Eye (tissue), 1 donor: ENCODE results near the gene ST6GALNAC3.

Experiments used
- DNase-seq: peaks from one replicate; pipeline ENCODE4 v3.0.0-alpha.2; 2015

ST6GALNAC3 gene

DNA sequence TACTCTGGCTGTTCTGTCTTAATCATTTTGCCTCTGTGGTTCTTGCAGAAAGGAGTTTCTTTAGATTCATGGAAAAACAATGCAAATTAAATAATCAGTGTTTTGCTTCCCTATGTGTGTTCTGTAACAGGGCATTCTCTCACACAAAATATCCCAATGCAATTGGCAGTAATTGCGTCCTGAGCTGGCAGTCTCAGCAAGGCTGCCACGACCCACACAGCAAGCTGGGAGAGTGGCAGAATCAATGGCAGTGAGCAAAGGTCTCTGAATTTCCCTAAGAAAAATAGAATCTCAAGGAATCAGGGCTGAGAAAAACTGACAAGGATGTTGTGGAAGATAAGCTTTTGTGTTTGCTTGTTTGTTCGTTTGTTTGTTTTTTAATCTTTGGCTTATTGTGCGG, 594.6 kb downstream of the ST6GALNAC3 start:
- no peak for DNase-seq

DNA sequence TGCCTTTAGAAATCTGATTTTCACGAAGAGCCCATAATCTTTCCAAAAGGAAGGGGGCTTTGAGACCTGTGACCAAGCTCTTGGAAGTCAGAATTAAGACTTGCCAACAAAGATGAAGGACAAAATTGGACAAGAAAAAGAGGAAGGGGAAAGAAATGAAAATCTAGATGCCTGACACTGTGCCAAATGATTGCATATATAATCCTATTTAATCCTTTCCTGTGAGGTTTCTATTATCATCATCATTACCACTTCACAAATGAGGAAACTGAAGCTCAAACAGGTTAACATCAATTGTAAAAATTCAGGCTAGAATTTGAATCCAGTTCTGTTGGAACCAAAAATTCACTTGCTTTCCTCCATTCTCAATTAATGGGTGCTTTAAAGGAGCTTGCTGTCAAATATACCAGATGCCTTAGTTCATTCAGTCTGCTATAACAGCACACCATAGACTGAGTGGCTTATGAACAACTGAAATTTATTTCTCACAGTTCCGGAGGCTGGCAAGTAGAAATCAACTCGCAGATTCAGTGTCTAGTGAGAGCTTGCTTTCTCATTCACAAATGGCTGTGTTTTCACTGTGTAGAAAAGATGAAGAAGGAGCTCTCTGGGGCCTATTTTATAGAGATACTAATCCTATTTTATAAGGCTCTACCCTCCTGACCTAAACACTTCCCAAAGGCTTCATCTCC, 595.2 kb downstream of the ST6GALNAC3 start:
- no peak for DNase-seq

- no peak for DNase-seq
Observed at GRCh38 chr1:76674689-76675210, 600.2 kb downstream of the ST6GALNAC3 start.

- DNase-seq, result no peak
Observed at GRCh38 chr1:76677416-76678405, 603.2 kb downstream of the ST6GALNAC3 start.

DNA sequence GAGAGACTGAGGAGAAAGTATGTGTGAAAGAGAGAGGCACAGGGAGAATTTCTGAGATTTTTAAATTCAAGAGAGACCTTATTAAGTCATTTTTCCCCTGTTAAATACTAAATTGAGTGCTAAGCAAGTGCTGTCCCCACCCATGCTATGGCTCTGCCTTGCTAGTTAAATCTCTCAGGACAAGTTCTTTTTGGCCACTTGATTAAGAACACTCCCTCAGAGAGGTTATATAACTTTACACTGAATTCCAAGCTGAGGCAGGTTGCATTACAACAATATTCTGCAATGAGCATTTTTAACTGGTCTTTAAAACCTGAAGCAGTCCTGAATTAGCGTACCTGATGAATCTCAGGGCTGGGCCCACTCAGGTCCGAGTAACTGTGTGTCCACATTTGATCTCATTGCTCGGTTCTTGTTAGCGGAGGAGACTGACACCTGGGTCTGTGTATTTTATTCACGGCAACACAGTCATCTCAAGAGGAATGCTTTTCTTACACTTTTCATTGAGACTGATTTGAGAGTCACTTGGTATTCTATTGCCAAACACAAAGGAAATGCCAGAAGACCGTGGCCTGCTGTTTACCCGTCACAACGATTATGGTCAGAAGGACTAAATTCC, 605.1 kb downstream of the ST6GALNAC3 start:
- no peak for DNase-seq

DNA sequence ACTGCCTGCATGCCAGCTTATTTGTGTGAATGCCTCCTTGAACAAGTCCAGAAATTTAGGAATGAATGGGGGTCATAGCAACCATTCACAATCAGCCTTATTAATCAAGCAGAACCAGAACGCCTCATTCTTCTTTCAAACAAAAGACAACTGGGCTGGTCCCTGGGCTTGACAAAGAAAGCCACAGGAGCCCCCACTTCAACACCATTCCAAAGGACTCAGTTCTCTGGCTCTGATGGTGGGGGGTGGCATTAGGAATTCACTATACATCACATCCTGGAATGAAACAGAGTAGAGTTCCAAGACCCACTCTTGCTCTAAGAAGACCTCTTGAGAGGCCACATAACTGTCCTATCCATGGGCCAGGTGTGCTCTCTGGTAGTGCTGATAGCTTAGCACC, 606.1 kb downstream of the ST6GALNAC3 start:
- no peak for DNase-seq

DNA sequence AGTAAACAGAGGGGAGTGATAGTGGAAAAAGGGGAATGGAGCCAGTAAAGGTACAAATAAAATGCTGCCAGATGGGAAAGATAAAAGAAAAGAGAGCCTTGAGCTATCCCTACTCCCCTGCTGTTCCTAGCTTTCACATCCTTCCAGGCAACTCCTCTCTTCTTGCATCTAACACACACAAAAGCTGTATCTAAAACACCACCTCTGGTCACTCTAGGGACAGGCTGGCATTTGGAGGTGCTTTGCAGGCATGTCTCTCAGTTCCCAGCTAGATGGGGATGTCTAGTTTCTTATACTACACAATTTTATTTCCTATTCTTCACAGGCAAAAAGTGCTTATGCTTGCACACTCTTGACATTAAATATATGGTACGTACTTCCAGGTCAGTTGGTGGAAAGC, 607.6 kb downstream of the ST6GALNAC3 start:
- no peak for DNase-seq
